GM12874 (cell line): ENCODE results near the gene AGAP1.

Source experiments
- CTCF ChIP-seq: IDR thresholded peaks from 2 replicates; pipeline ENCODE4 v1.5.1; 2011; ENCODE audit warnings: low read depth, mild to moderate bottlenecking, control low read depth, low read length, moderate library complexity; ENCODE audit not compliant: insufficient read depth

AGAP1 gene

GRCh38 chr2:235749121-235749770 is 255.4 kb downstream of the AGAP1 start:
- TF ChIP-seq CTCF: no peak

GRCh38 chr2:235749771-235750160 is 255.9 kb downstream of the AGAP1 start:
- TF ChIP-seq CTCF: no peak

GRCh38 chr2:235752846-235753245 is 259.0 kb downstream of the AGAP1 start:
- no peak for TF ChIP-seq CTCF

GRCh38 chr2:235754357-235755207 is 260.7 kb downstream of the AGAP1 start:
- no peak for TF ChIP-seq CTCF

DNA sequence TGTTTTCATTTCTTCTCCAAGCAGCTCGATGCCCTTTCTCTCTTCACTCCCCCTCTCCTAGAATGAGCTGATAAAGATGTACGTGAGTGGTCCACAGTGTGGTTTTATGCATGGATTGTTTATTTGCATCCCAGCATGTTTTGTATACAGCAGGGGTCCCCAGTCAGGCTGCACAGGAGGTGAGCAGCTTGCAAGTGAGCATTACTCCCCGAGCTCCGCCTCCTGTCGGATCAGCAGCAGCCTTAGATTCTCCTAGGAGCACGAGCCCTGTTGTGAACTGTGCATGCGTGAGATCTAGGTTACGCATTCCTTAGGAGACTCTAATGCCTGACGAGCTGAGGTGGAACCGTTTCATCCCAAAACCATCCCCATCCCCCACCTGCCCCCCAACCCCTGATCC is 262.6 kb downstream of the AGAP1 start:
- no peak for TF ChIP-seq CTCF

DNA sequence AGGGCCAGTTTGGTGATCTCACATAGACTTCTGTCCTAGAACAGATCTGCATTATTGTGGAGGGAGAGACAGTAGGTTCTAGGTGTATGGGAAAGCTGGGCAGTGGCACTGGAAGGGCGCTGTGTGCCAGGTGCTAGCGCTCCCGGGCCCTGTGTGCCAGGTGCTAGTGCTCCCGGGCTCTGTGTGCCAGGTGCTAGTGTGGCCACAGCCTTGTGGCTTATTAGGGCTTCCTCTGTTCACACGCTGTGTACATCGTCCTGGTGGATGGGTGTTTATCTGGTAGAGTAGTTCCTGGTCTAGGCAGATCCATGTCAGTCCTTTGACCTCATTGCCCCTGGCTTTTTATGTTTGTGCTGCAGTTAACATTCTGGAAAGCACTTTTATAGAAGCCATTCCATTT is 263.4 kb downstream of the AGAP1 start:
- TF ChIP-seq CTCF: no peak

DNA sequence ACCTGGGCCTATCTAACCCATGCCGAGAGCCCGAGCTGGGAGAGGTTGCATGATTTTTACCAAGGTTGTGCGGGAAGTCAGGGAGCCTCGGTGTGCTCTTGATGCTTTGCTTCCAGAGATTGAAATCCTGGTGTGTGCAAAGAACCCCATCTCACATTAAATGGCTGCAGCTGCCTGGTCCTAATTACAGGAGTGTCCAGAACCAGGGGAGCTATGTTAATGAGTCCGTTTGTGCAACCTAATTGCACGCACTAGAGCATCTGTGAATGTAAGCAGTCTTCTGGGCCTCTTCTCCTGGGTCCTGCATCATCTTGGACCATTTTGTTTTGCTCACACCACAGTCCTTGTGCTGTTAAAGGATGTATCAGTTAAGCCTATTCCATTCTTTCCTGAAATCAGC is 263.8 kb downstream of the AGAP1 start:
- no peak for TF ChIP-seq CTCF
